K562 (cell line): ENCODE results near the gene CRB2. TPM values are rescaled to one million over a fixed set of nuclear protein-coding genes. Genes with fewer than 3 reads are reported as not detected.

Source experiments
- ATAC-seq: fragments of 200-7000 bp; cut with Tn5 transposase; 3 replicates; pipeline ENCODE4 v1.9.1; 2020; ENCODE audit warnings: moderate library complexity
- BruUV-seq: library from RNA; stranded (reverse); fragments of 400-500 nt; replicated peaks from 2 replicates; lab custom pipeline; 2021; lab: Mats Ljungman, UMichigan
- CTCF ChIA-PET: fragments of 300-600 bp; formaldehyde crosslinking; extraction: SDS; loops from one replicate; lab custom pipeline; 2021; ENCODE audit warnings: low intra/inter-chr PET ratio; lab: Yijun Ruan, JAX
- POLR2A ChIA-PET: fragments of 300-600, 350-650 bp; sonication (Branson Sonifier 250); formaldehyde crosslinking; extraction: SDS; loops from one replicate; lab custom pipeline; 2021; ENCODE audit warnings: antibody characterized with exemption, inconsistent platforms; lab: Yijun Ruan, JAX
- DNase-seq, 4 experiments: peaks; one replicate each; pipeline versions ENCODE4 v3.0.0 to v3.0.0-alpha.2; 2011 to 2018; ENCODE audit warnings: low spot score in 3 of 4, mixed read lengths in 3 of 4; ENCODE audit errors: extremely low read depth in 1 of 4
- FAIRE-seq: peaks from 2 replicates; lab custom pipeline; 2011; peaks lifted over from hg19 to GRCh38; lab: Jason Lieb, UNC
- H2AFZ ChIP-seq: 2 replicates; pipeline ENCODE4 v1.6.0; 2011; ENCODE audit warnings: low read depth, low read length, control low read depth, inconsistent platforms
- H3K27ac ChIP-seq: fragments of 200-600 bp; 3 replicates; pipeline ENCODE4 v1.8.0; 2011; ENCODE audit warnings: low read depth, mild to moderate bottlenecking, control low read depth, inconsistent platforms, low read length, moderate library complexity, mixed read lengths; ENCODE audit errors: extremely low read depth
- H3K27me3 ChIP-seq, 2 experiments: fragments of 300-600 bp in 1 of 2; 2 replicates in 1 of 2; 3 replicates in 1 of 2; pipeline versions ENCODE4 v1.6.0 to v1.8.0; 2011; ENCODE audit warnings: inconsistent platforms in 2 of 2, low read length in 2 of 2, mild to moderate bottlenecking in 1 of 2, mixed read lengths in 1 of 2, moderate library complexity in 1 of 2; ENCODE audit not compliant: control insufficient read depth in 2 of 2, insufficient read depth in 2 of 2
- H3K36me3 ChIP-seq: fragments of 300-600 bp; 3 replicates; pipeline ENCODE4 v1.8.0; 2011; ENCODE audit warnings: mild to moderate bottlenecking, low read length, inconsistent platforms; ENCODE audit not compliant: control insufficient read depth, insufficient read depth
- H3K4me1 ChIP-seq, 2 experiments: fragments of 200-600 bp in 1 of 2; replicated peaks in 1 of 2; 2 replicates in 1 of 2; 3 replicates in 1 of 2; pipeline versions ENCODE4 v1.5.1 to v1.8.0; 2011; ENCODE audit warnings: inconsistent platforms in 2 of 2, low read length in 2 of 2, mild to moderate bottlenecking in 1 of 2, mixed read lengths in 1 of 2, moderate library complexity in 1 of 2; ENCODE audit not compliant: control insufficient read depth in 2 of 2, insufficient read depth in 2 of 2
- H3K4me2 ChIP-seq: 2 replicates; pipeline ENCODE4 v1.6.1; 2011; ENCODE audit warnings: low read length, control low read depth, inconsistent platforms, mixed read lengths; ENCODE audit not compliant: insufficient read depth
- H3K4me3 ChIP-seq: fragments of 200-600 bp; sonication (generic), shearing (Covaris generic); 2 replicates; pipeline ENCODE4 v1.5.1; 2016; ENCODE audit warnings: control low read depth, inconsistent platforms
- H3K79me2 ChIP-seq: fragments of 200-600 bp; 3 replicates; pipeline ENCODE4 v1.8.0; 2011; ENCODE audit warnings: low read length, inconsistent platforms; ENCODE audit not compliant: control insufficient read depth, insufficient read depth
- H3K9ac ChIP-seq, 2 experiments: 2 replicates each; pipeline versions ENCODE4 v1.6.0 to v1.6.1; 2011; ENCODE audit warnings: low read depth in 2 of 2, low read length in 2 of 2, control low read depth in 1 of 2, inconsistent platforms in 1 of 2, mild to moderate bottlenecking in 1 of 2, mixed read lengths in 1 of 2; ENCODE audit not compliant: insufficient read depth in 1 of 2
- H3K9me1 ChIP-seq: one replicate; pipeline ENCODE4 v1.6.0; 2011; ENCODE audit warnings: inconsistent platforms, mild to moderate bottlenecking, low read length, moderate library complexity; ENCODE audit not compliant: control insufficient read depth, insufficient read depth
- H3K9me3 ChIP-seq: replicated peaks from 2 replicates; pipeline ENCODE4 v1.5.1; 2011; ENCODE audit warnings: low read depth, low read length, inconsistent platforms; ENCODE audit not compliant: control insufficient read depth, insufficient read depth
- H4K20me1 ChIP-seq: replicated peaks from 2 replicates; pipeline ENCODE4 v1.6.1; 2011; ENCODE audit warnings: low read length, inconsistent platforms, mixed read lengths; ENCODE audit not compliant: control insufficient read depth, insufficient read depth
- CBFA2T3 ChIP-seq: fragments of 450-650 bp; IDR thresholded peaks from 2 replicates; pipeline ENCODE4 v1.6.1; 2017
- CTCFL ChIP-seq: IDR thresholded peaks from 2 replicates; pipeline ENCODE4 v1.6.1; 2011; ENCODE audit warnings: borderline replicate concordance, low read depth, mild to moderate bottlenecking, moderate library complexity, low read length; ENCODE audit not compliant: insufficient read depth, poor library complexity, severe bottlenecking
- FOXA3 ChIP-seq, 2 experiments: fragments of 450-650 bp in 1 of 2; sonication (generic) in 1 of 2; formaldehyde crosslinking; IDR thresholded peaks in 1 of 2; conservative IDR thresholded peaks in 1 of 2; 2 replicates each; pipeline versions ENCODE4 v1.4.0 to v1.8.0; 2020 to 2022; ENCODE audit warnings: mild to moderate bottlenecking in 2 of 2, missing genetic modification reagents in 1 of 2
- FOXJ3 ChIP-seq: sonication (generic); formaldehyde crosslinking; IDR thresholded peaks from 2 replicates; pipeline ENCODE4 v1.4.0; 2020; ENCODE audit warnings: mild to moderate bottlenecking, missing genetic modification reagents
- HDAC3 ChIP-seq: fragments of 450-650 bp; IDR thresholded peaks from 2 replicates; pipeline ENCODE4 v1.6.1; 2018; ENCODE audit warnings: borderline replicate concordance, mild to moderate bottlenecking, moderate library complexity; ENCODE audit not compliant: partially characterized antibody
- HMG20B ChIP-seq: fragments of 250-450 bp; sonication (Bioruptor Pico); IDR thresholded peaks from 2 replicates; pipeline ENCODE4 v1.5.0; 2021; ENCODE audit warnings: mild to moderate bottlenecking
- POLR2G ChIP-seq: fragments of 200-400 bp; formaldehyde crosslinking; IDR thresholded peaks from 2 replicates; pipeline ENCODE4 v1.6.1; 2017; ENCODE audit warnings: low read depth, mild to moderate bottlenecking, antibody characterized with exemption, low read length, moderate library complexity
- SRF ChIP-seq, 2 experiments: fragments of 250-450, 450-650 bp in 1 of 2; sonication (Bioruptor Pico) in 1 of 2; sonication (generic) in 1 of 2; formaldehyde crosslinking; IDR thresholded peaks; 2 replicates each; pipeline versions ENCODE4 v1.5.0 to v1.5.1; 2020 to 2022; ENCODE audit warnings: mild to moderate bottlenecking in 1 of 2, missing genetic modification reagents in 1 of 2
- ZBTB43 ChIP-seq: sonication (generic); formaldehyde crosslinking; IDR thresholded peaks from 2 replicates; pipeline ENCODE4 v1.8.0; 2023; ENCODE audit warnings: mild to moderate bottlenecking, missing genetic modification reagents
- ZFP30 ChIP-seq: fragments of 250-450 bp; sonication (Bioruptor Pico); IDR thresholded peaks from 2 replicates; pipeline ENCODE4 v1.8.0; 2022; ENCODE audit warnings: moderate library complexity, mild to moderate bottlenecking, inconsistent platforms, borderline replicate concordance
- ZKSCAN3 ChIP-seq: fragments of 250-450 bp; sonication (Bioruptor Pico); IDR thresholded peaks from 2 replicates; pipeline ENCODE4 v1.4.0; 2020
- WGBS: fragments of 100-300 bp; shearing (Covaris generic); methylation state at CpG from one replicate; pipeline ENCODE4 v1.1.6; 2016; ENCODE audit warnings: low coverage, mixed read lengths; ENCODE audit not compliant: insufficient coverage; ENCODE audit errors: missing lambda C conversion rate; 5-methylcytosine and 5-hydroxymethylcytosine counted together
- in situ Hi-C: fragments of 300-500 bp; cut with MboI; formaldehyde crosslinking; loops from 4 replicates; pipeline ENCODE4 v1.15.0; 2018; ENCODE audit warnings: inconsistent platforms, mixed read lengths
- intact Hi-C: fragments of 100-400 bp; cut with micrococcal nuclease; formaldehyde crosslinking; loops from 2 replicates; pipeline ENCODE4 v1.14.2; 2022
- polyA plus RNA-seq, 8 experiments: library from polyadenylated mRNA; depleted of rRNA in 4 of 8; stranded (reverse) in 5 of 8; unstranded in 3 of 8; fragments of >200 nt; fragmentation: Nextera tagmentation in 2 of 8; fragmentation: Illumina TruSeq in 1 of 8; extraction: Ambion mirVana in 2 of 8; extraction: Trizol in 1 of 8; gene quantifications; 2 replicates each; pipeline versions ENCODE4 v1.2.1 to v1.2.3, GENCODE V29; 2011 to 2014; ENCODE audit warnings: inconsistent platforms in 1 of 8, missing spikeins in 1 of 8
- total RNA-seq, 7 experiments: library from RNA; depleted of rRNA in 6 of 7; stranded (reverse); fragments of >200 nt in 6 of 7; fragmentation: Illumina TruSeq in 2 of 7; extraction: Trizol in 2 of 7; gene quantifications; 2 replicates each; pipeline versions ENCODE4 v1.2.1 to v1.2.3, GENCODE V29; 2011 to 2021; ENCODE audit warnings: low replicate concordance in 1 of 7
- TF ChIP-seq, protein P1 (sequence below): sonication (generic); formaldehyde crosslinking; IDR thresholded peaks from 2 replicates; pipeline ENCODE4 v1.8.1; 2023; ENCODE audit warnings: missing genetic modification reagents, mild to moderate bottlenecking, borderline replicate concordance

The CRB2 gene
- total and polyA plus RNA-seq, 9 of the 15 experiments (the other 6 are each of a cell fraction or from before 2014, with no cell fraction given) = 0.13 to 1.2 (median 0.25) TPM; not detected in 2

- DNase-seq = no peak
- 12% methylated on average over 7 of the region's 8 CpGs for WGBS
- Histone ChIP-seq H3K9me3 (no peaks in the 10 kb centered on the region), H3K79me2 (no peaks in the 10 kb centered on the region), H2AFZ (no peak overlapping the region), H3K27ac (no peak overlapping the region), H3K36me3 (no peaks in the 10 kb centered on the region), H3K4me3 (no peak overlapping the region), H3K9me1 (no peaks in the 10 kb centered on the region), H3K4me1 (peaks cover 6 to 36% of the 10 kb centered on the region in 2 experiments; a peak in 4 of 5 replicates), H3K9ac (no peak overlapping the region), H3K4me2 (no peak overlapping the region; the same call in 1 of the 2 replicates), H3K27me3 (peaks cover 2 to 15% of the 10 kb centered on the region in 2 experiments; a peak in 3 of 5 replicates), H4K20me1 (peaks cover 7% of the 10 kb centered on the region; the same call in 1 of the 2 replicates)
- CTCF ChIA-PET = interaction anchor here (0.7 to 3.5 kb wide), 5 partner anchors 243 to 1252 kb away, joined by 3 to 55 read pairs (median 5); no protein-coding TSS in a partner anchor
- BruUV-seq = no TSS peak
- no peak for ATAC-seq
- FAIRE-seq = no peak
- in situ Hi-C loops = loop anchor here (5.0 to 10.0 kb wide), 3 partner anchors 37 to 886 kb away; no protein-coding TSS in a partner anchor
- intact Hi-C loops = loop anchor here (1.0 to 5.0 kb wide), 5 partner anchors 248 to 886 kb away; no protein-coding TSS in a partner anchor
- POLR2A ChIA-PET = interaction anchor here (0.8 to 1.1 kb wide), 4 partner anchors 235 to 453 kb away, joined by 3 to 5 read pairs (median 4); no protein-coding TSS in a partner anchor
- TF ChIP-seq CTCFL (no peak), ZFP30 (no peak), SRF (CRISPR knock-in tag; IDR thresholded peaks at IDR 0.05) (no peak), FOXA3 (CRISPR knock-in tag; conservative IDR thresholded peaks at IDR 0.05 in 1 of 2, IDR thresholded peaks at IDR 0.05 in 1 of 2) (no peak), CBFA2T3 (no peak), ZKSCAN3 (CRISPR knock-in tag) (no peak), ZBTB43 (CRISPR knock-in tag) (no peak), FOXJ3 (CRISPR knock-in tag) (no peak), HDAC3 (no peak), HMG20B (no peak), POLR2G (no peak)
- TF ChIP-seq, protein P1, sequence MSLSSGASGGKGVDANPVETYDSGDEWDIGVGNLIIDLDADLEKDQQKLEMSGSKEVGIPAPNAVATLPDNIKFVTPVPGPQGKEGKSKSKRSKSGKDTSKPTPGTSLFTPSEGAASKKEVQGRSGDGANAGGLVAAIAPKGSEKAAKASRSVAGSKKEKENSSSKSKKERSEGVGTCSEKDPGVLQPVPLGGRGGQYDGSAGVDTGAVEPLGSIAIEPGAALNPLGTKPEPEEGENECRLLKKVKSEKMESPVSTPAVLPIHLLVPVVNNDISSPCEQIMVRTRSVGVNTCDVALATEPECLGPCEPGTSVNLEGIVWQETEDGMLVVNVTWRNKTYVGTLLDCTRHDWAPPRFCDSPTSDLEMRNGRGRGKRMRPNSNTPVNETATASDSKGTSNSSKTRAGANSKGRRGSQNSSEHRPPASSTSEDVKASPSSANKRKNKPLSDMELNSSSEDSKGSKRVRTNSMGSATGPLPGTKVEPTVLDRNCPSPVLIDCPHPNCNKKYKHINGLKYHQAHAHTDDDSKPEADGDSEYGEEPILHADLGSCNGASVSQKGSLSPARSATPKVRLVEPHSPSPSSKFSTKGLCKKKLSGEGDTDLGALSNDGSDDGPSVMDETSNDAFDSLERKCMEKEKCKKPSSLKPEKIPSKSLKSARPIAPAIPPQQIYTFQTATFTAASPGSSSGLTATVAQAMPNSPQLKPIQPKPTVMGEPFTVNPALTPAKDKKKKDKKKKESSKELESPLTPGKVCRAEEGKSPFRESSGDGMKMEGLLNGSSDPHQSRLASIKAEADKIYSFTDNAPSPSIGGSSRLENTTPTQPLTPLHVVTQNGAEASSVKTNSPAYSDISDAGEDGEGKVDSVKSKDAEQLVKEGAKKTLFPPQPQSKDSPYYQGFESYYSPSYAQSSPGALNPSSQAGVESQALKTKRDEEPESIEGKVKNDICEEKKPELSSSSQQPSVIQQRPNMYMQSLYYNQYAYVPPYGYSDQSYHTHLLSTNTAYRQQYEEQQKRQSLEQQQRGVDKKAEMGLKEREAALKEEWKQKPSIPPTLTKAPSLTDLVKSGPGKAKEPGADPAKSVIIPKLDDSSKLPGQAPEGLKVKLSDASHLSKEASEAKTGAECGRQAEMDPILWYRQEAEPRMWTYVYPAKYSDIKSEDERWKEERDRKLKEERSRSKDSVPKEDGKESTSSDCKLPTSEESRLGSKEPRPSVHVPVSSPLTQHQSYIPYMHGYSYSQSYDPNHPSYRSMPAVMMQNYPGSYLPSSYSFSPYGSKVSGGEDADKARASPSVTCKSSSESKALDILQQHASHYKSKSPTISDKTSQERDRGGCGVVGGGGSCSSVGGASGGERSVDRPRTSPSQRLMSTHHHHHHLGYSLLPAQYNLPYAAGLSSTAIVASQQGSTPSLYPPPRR = no peak
Observed at GRCh38 chr9:123350590-123351310, 5.2 kb upstream of the CRB2 start.
